Measurements from ENCODE around the gene PACS2.

PACS2 gene

DNA sequence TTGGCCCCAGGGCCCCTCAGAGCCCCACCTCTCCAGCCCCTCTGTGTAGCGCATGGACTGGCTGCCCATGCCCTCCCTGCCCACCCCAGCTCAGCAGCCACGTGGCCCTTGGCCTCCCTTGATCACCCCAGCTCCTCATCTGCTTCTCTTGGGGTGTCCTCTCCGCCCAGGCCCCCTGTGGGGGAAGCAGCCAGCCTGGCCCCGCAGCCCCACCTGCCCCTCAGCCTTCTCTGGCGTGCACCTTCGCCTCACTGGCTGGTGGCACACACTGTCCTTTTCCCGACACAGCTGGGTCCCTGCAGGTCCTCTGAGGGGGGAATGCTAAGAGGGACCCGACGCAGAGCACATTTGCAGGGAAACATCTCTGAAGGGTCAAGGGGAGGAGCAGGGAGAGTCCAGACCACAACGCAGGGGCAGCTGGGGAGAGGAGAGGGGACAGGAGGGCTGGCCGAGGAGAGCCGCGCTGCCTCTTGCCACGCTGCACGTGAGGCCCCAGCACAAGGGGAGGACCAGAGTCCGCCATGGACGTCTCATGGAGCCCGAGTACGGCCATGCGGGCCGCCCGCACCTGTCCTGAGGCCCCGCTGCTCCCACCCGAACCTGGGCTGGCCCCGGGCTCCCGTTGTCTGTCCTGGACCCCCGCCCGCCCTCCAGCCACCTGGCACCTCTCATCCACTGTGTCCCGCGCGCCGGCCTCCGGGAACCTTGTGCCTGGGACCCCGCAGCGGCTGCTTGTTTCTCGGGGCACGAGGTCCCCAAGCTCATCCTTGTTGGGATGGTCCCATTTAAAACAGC lies 36.1 kb downstream of the PACS2 start:
- Histone ChIP-seq H4K20me1 (ENCODE audit: insufficient read depth, low read length, poor library complexity, severe bottlenecking) (peaks cover 4% of the 10 kb centered on the region), H3K79me2 (ENCODE audit: insufficient read depth, low read length) (no peaks in the 10 kb centered on the region), H3K4me1 (ENCODE audit: insufficient read depth, low read length, poor library complexity, severe bottlenecking) (peaks cover 4% of the 10 kb centered on the region)

DNA sequence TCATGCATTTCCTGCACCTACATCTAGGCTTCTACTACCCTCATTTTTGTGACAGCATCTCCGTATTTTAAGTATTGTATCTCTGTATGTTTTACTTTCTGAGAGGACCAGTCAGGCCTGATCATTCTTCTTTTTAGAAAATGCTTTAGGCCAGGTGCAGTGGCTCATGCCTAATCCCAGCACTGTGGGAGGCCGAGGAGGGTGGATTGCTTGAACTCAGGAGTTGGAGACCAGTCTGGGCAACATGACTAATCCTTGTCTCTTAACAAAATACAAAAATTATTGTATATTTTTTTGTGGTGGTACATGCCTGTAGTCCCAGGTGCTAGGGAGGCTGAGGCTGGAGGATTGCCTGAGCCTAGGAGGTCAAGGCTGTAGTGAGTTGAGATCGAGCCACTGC lies 36.9 kb downstream of the PACS2 start:
- no peaks in the 10 kb centered on the region for H3F3A ChIP-seq (ENCODE audit: low read depth)
- no peaks in the 10 kb centered on the region for H3K27me3 ChIP-seq (ENCODE audit: insufficient read depth, low read length, poor library complexity, severe bottlenecking)
- no peak overlapping the region for H3K4me3 ChIP-seq (ENCODE audit: low read length, poor library complexity, severe bottlenecking)
- H3K4me2 ChIP-seq (ENCODE audit: low read depth, low read length, poor library complexity, severe bottlenecking), result no peak overlapping the region
- H2AFZ ChIP-seq (ENCODE audit: low read length), result no peak overlapping the region
- H3K9ac ChIP-seq (ENCODE audit: low read depth, low read length, poor library complexity, severe bottlenecking), result no peak overlapping the region
- H3K79me2 ChIP-seq (ENCODE audit: insufficient read depth, low read length), result no peaks in the 10 kb centered on the region
- H3K36me3 ChIP-seq (ENCODE audit: insufficient read depth, low read length), result peaks cover 8% of the 10 kb centered on the region; the same call in 1 of the 2 replicates
- peaks cover 4% of the 10 kb centered on the region for H4K20me1 ChIP-seq (ENCODE audit: insufficient read depth, low read length, poor library complexity, severe bottlenecking)
- peaks cover 4% of the 10 kb centered on the region for H3K4me1 ChIP-seq (ENCODE audit: insufficient read depth, low read length, poor library complexity, severe bottlenecking)
- H3K9me3 ChIP-seq (ENCODE audit: insufficient read depth, low read depth, low read length), result no peaks in the 10 kb centered on the region
- TF ChIP-seq, protein P1, sequence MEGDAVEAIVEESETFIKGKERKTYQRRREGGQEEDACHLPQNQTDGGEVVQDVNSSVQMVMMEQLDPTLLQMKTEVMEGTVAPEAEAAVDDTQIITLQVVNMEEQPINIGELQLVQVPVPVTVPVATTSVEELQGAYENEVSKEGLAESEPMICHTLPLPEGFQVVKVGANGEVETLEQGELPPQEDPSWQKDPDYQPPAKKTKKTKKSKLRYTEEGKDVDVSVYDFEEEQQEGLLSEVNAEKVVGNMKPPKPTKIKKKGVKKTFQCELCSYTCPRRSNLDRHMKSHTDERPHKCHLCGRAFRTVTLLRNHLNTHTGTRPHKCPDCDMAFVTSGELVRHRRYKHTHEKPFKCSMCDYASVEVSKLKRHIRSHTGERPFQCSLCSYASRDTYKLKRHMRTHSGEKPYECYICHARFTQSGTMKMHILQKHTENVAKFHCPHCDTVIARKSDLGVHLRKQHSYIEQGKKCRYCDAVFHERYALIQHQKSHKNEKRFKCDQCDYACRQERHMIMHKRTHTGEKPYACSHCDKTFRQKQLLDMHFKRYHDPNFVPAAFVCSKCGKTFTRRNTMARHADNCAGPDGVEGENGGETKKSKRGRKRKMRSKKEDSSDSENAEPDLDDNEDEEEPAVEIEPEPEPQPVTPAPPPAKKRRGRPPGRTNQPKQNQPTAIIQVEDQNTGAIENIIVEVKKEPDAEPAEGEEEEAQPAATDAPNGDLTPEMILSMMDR (conservative IDR thresholded peaks at IDR 0.05; ENCODE audit: low read length), result no peak
- no peak for TF ChIP-seq EZH2phosphoT487 (IDR thresholded peaks at IDR 0.05; ENCODE audit: borderline replicate concordance)
- H3K9me2 ChIP-seq (replicated peaks; ENCODE audit: low read depth, low read length), result no peaks in the 10 kb centered on the region

More for the DNA sequence above, 36.1 kb downstream of the PACS2 start:
- no peaks in the 10 kb centered on the region for H3F3A ChIP-seq (ENCODE audit: low read depth)
- H3K9ac ChIP-seq (ENCODE audit: low read depth, low read length, poor library complexity, severe bottlenecking), result no peak overlapping the region
- TF ChIP-seq, protein P1 (conservative IDR thresholded peaks at IDR 0.05; ENCODE audit: low read length), result no peak
- TF ChIP-seq EZH2phosphoT487 (IDR thresholded peaks at IDR 0.05; ENCODE audit: borderline replicate concordance), result no peak
- no peaks in the 10 kb centered on the region for H3K9me2 ChIP-seq (replicated peaks; ENCODE audit: low read depth, low read length)
- H3K36me3 ChIP-seq (ENCODE audit: insufficient read depth, low read length), result peaks cover 8% of the 10 kb centered on the region; the same call in 1 of the 2 replicates
- H2AFZ ChIP-seq (ENCODE audit: low read length), result no peak overlapping the region
- H3K4me3 ChIP-seq (ENCODE audit: low read length, poor library complexity, severe bottlenecking), result no peak overlapping the region
- no peaks in the 10 kb centered on the region for H3K27me3 ChIP-seq (ENCODE audit: insufficient read depth, low read length, poor library complexity, severe bottlenecking)
- no peaks in the 10 kb centered on the region for H3K9me3 ChIP-seq (ENCODE audit: insufficient read depth, low read depth, low read length)
- no peak overlapping the region for H3K4me2 ChIP-seq (ENCODE audit: low read depth, low read length, poor library complexity, severe bottlenecking)

DNA sequence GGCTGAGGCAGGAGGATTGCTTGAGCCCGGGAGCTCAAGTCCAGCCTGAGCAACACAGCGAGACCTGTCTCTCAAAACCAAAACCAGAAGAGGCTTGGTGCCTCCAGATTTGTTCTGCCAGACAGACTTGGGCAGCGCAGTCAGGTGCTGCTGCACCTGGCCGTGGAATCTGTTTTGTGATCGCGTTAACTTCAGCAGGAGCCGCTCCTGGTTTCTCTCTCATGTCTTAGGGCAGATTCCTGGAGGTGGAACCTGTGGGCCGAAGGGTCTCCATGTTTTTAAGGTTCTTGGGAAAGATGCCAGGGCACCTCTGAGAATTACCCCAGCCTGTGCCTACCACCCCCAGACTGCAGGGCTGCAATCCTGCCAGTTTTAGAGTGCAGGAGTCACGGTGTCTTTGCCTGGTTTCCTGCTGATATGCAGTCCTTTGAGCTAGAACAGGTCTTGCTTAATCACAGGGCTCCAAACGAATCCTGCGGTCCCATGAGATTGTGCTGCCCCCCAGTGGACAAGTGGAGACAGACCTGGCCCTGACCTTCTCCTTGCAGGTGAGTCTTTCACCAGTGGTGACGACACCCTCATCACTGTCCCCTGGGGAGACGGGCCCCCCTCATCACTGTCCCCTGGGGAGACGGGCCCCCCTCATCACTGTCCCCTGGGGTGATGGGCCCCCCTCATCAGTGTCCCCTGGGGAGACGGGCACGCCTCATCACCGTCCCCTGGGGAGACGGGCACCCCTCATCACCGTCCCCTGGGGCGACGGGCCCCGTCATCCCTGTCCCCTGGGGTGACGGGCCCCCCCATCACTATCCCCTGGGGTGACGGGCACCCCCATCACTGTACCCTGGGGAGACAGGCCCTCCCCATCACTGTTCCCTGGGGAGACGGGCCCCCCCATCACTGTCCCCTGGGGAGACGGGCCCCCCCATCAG lies 37.6 kb downstream of the PACS2 start:
- H3K9ac ChIP-seq (ENCODE audit: low read depth, low read length, poor library complexity, severe bottlenecking), result no peak overlapping the region
- no peaks in the 10 kb centered on the region for H3F3A ChIP-seq (ENCODE audit: low read depth)
- H3K27me3 ChIP-seq (ENCODE audit: insufficient read depth, low read length, poor library complexity, severe bottlenecking), result no peaks in the 10 kb centered on the region
- peaks cover 4% of the 10 kb centered on the region for H4K20me1 ChIP-seq (ENCODE audit: insufficient read depth, low read length, poor library complexity, severe bottlenecking)
- H3K9me2 ChIP-seq (replicated peaks; ENCODE audit: low read depth, low read length), result no peaks in the 10 kb centered on the region
- H3K79me2 ChIP-seq (ENCODE audit: insufficient read depth, low read length), result no peaks in the 10 kb centered on the region
- peaks cover 8% of the 10 kb centered on the region; the same call in 1 of the 2 replicates for H3K36me3 ChIP-seq (ENCODE audit: insufficient read depth, low read length)
- no peak overlapping the region for H3K4me2 ChIP-seq (ENCODE audit: low read depth, low read length, poor library complexity, severe bottlenecking)
- no peak overlapping the region for H2AFZ ChIP-seq (ENCODE audit: low read length)
- no peak overlapping the region for H3K4me3 ChIP-seq (ENCODE audit: low read length, poor library complexity, severe bottlenecking)
- H3K9me3 ChIP-seq (ENCODE audit: insufficient read depth, low read depth, low read length), result no peaks in the 10 kb centered on the region
- H3K4me1 ChIP-seq (ENCODE audit: insufficient read depth, low read length, poor library complexity, severe bottlenecking), result peaks cover 4% of the 10 kb centered on the region
- no peak for TF ChIP-seq EZH2phosphoT487 (IDR thresholded peaks at IDR 0.05; ENCODE audit: borderline replicate concordance)
- TF ChIP-seq, protein P1 (conservative IDR thresholded peaks at IDR 0.05; ENCODE audit: low read length), result peak; percentile 83
